Subcutaneous abdominal adipose tissue (tissue), 5 donors: ENCODE results near the gene TMEM120B.

Experiments used
- H3K27ac ChIP-seq: one replicate; pipeline ENCODE4 v1.7.0; 2013; ENCODE audit warnings: low read depth, mild to moderate bottlenecking, inconsistent platforms, low read length, moderate library complexity
- H3K27me3 ChIP-seq, 5 donors: one replicate each; pipeline ENCODE4 v1.7.0; 2013; ENCODE audit warnings: low read length in 5 of 5, inconsistent platforms in 1 of 5; ENCODE audit not compliant: control insufficient read depth in 5 of 5, insufficient read depth in 4 of 5
- H3K36me3 ChIP-seq, 5 donors: one replicate each; pipeline ENCODE4 v1.7.0; 2013; ENCODE audit warnings: low read length in 5 of 5; ENCODE audit not compliant: control insufficient read depth in 5 of 5, insufficient read depth in 5 of 5
- H3K4me1 ChIP-seq, 5 donors: one replicate each; pipeline ENCODE4 v1.7.0; 2013; ENCODE audit warnings: low read length in 5 of 5, mild to moderate bottlenecking in 3 of 5, moderate library complexity in 1 of 5; ENCODE audit not compliant: control insufficient read depth in 5 of 5, insufficient read depth in 5 of 5
- H3K4me3 ChIP-seq, 5 donors: one replicate each; pipeline ENCODE4 v1.7.0; 2013; ENCODE audit warnings: low read length in 5 of 5, low read depth in 1 of 5
- H3K9ac ChIP-seq, 5 donors: one replicate each; pipeline ENCODE4 v1.7.0; 2013; ENCODE audit warnings: low read length in 5 of 5, mild to moderate bottlenecking in 4 of 5, moderate library complexity in 3 of 5
- H3K9me3 ChIP-seq, 5 donors: one replicate each; pipeline ENCODE4 v1.7.0; 2013; ENCODE audit warnings: low read length in 5 of 5; ENCODE audit not compliant: control insufficient read depth in 5 of 5
- donor health status: healthy.
- donor health status: healthy.
- donor health status: healthy.
- donor health status: healthy.
- donor health status: healthy.

The TMEM120B gene

DNA sequence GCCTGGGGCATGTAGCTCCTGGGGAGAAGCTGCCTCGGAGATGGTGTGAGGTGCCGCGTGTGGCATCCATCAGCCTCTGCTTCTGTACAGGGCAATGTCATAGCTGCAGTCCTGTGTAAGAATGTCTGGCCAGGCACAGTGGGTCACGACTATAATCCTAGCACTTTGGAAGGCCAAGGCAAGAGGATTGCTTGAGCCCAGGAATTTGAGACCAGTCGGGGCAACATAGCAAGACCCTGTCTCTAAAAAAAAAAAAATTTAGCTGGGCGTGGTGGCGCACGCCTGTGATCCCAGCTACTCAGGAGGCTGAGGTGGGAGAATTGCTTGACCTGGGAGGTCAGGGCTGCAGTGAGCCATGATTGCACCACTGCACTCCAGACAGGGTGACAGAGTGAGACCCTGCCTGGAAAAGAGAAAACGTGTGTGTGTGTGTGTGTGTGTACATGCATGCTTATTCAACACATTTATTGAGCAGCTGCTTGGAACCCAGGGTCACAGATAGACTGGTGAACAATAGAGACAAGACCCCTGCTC lies 56.8 kb downstream of the TMEM120B start:
- Histone ChIP-seq H3K36me3 (peaks cover 0 to 6% (median 0%) of the 10 kb centered on the region in 5 donors), H3K27ac (peak overlapping the region; percentile 72), H3K27me3 (no peaks in the 10 kb centered on the region), H3K4me1 (peaks cover 11 to 82% (median 62%) of the 10 kb centered on the region in 5 donors), H3K9me3 (no peaks in the 10 kb centered on the region), H3K4me3 (no peak overlapping the region), H3K9ac (no peak overlapping the region)

DNA sequence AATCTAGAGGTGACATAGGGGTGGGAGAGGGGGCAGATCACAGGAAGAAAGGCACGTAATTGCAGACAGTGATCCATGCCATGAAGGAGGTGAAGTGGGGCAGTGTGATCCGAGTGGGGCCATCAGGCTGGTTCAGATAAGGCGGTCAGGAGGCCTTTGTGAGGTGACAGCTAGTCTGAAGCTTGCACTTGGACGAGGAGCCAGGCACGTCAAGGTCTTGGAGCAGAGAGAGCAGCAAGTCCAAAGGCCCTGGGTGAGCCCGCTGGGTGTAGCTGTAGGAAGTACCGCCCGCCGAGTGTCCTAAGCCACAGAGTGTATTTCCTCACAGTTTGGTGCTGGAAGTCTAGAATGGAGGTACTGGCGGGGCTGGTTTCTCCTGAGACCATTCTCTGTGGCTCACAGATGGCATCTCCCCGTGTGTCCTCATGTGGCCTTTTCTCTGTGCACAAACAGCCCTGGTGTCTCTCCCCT lies 57.3 kb downstream of the TMEM120B start:
- no peak overlapping the region for H3K4me3 ChIP-seq
- H3K27me3 ChIP-seq, result no peaks in the 10 kb centered on the region
- peaks cover 0 to 3% (median 0%) of the 10 kb centered on the region in 5 donors for H3K36me3 ChIP-seq
- H3K27ac ChIP-seq, result peak overlapping the region; percentile 72
- H3K9ac ChIP-seq, result no peak overlapping the region
- H3K9me3 ChIP-seq, result no peaks in the 10 kb centered on the region
- H3K4me1 ChIP-seq, result peaks cover 11 to 82% (median 62%) of the 10 kb centered on the region in 5 donors

DNA sequence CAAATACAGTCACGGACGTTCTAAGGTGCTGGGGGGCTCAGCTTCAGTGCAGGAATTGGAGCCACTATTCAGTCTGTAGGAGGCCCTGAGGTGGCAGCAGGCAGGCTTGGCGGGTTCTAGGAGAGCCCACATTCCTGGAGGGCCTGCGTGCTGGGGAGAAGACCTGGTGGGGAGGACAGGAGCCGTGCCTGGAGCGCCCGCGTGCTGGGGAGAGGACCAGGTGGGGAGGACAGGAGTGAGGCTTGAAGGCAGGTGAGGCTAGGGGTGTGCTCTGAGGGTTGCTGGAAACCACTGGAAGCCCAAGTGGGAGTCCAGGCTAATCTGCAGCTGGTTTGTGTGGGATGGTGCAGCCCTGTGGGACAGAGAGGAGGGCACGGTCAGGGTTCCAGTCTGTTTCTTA lies 57.8 kb downstream of the TMEM120B start:
- H3K9me3 ChIP-seq, result no peaks in the 10 kb centered on the region
- peaks cover 0 to 3% (median 0%) of the 10 kb centered on the region in 5 donors for H3K36me3 ChIP-seq
- peak overlapping the region; percentile 72 for H3K27ac ChIP-seq
- no peak overlapping the region for H3K4me3 ChIP-seq
- no peaks in the 10 kb centered on the region for H3K27me3 ChIP-seq
- H3K4me1 ChIP-seq, result peaks cover 11 to 82% (median 62%) of the 10 kb centered on the region in 5 donors
- no peak overlapping the region for H3K9ac ChIP-seq

DNA sequence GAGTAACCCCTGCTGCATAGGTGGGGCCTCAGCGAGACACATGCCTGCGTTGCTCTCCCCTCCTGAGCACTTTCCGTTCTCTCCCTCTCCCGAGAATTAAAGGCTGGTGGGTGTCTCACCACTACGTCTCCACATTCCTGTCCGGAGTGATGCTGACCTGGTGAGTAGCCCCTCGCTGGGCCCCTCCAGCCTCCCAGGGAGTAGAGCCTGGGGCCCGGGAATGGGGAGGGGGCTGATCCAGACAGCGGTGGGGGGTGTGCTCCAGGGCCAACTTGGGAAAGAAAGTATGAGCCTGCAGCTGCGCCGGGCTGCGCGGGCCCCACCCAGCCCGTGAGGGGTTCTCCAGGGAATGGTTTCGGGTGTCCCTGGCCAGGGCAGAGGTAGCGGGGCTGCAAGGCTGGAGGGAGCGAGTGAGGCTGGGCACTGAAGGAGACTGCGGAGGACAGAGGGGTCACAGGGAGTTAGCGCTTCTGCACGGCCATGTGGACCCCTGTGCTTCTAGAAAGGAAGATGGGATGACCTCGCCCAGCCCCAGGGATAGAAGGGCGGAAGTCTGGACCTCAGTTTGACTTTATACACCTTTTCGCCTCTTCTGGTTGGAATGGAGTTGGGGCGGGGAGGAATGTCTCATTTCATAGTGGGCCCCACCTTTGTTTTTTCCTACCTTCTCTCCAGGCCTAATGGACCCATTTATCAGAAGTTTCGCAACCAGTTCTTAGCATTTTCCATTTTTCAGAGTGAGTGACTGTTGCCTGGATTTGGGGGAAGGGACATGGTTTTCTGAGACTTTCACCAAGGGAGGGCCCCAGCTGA lies 58.5 kb downstream of the TMEM120B start:
- H3K36me3 ChIP-seq, result no peaks in the 10 kb centered on the region
- peaks cover 11 to 76% (median 62%) of the 10 kb centered on the region in 5 donors for H3K4me1 ChIP-seq
- no peaks in the 10 kb centered on the region for H3K9me3 ChIP-seq
- H3K4me3 ChIP-seq, result no peak overlapping the region
- no peak overlapping the region for H3K9ac ChIP-seq
- H3K27me3 ChIP-seq, result no peaks in the 10 kb centered on the region
- peak overlapping the region; percentile 72 for H3K27ac ChIP-seq

DNA sequence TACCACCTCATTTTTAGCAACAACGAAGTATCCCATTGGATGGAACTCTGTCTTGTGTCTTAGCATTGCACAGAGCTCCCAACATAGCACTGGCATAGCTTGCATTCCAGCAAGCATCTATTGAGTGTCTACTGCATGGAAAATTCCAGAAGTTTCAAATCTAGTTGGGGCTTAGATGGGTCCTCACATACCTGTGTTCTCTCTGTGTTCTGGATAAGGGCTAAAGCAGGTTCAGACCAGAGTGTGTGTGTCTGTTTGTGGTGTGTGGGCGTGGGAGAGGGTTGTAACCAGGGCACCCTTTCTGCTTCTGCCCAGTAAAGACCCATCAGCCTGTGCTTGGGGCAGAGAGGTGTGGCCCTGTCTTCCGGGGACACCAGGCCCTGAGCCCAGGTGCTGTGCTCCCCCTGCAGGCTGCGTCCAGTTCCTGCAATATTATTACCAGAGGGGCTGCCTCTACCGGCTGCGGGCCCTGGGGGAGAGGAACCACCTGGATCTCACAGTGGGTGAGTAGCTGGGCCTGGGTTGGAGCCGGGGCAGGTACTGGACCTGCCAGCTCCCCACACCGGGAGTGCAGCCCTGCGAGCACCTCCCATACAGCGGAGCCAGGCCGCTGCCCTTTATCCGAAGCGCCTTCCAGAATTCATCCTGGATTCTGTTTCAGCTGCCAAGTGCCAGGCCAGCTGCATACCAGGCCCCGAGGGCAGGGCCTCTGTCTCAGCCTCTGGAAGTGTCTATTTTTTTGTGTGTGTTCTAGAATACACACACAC lies 60.6 kb downstream of the TMEM120B start:
- Histone ChIP-seq H3K27ac (peak overlapping the region; percentile 72), H3K36me3 (no peaks in the 10 kb centered on the region), H3K4me1 (peaks cover 2 to 60% (median 45%) of the 10 kb centered on the region in 5 donors), H3K27me3 (no peaks in the 10 kb centered on the region), H3K4me3 (peak overlapping the region in 1 of 5 donors; percentile 21), H3K9me3 (no peaks in the 10 kb centered on the region), H3K9ac (no peak overlapping the region)

DNA sequence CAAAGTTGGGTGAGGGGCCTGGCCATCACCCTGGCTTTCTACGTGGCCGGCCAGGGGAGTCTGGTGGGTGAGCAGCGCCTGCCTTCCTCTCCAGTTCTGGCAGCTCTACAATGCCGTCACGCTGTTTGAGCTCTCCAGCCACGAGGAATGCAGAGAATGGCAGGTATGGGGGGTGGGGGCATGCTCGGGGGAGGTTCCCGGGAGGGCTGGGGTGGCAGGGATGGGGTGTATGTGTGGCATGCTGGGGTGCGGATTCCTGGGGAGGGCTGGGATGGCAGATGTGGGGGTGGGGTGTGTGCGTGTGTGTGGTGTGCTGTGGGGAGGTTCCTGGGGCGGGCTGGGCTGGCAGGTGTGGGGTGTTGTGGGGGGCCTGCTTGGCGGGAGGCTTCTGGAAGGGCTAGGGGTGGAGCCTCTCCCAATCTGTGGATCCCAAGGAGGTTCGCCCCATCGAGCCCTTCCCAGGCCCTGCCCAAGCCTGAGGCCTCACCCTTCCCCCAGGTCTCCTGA lies 62.5 kb downstream of the TMEM120B start:
- Histone ChIP-seq H3K27me3 (no peaks in the 10 kb centered on the region), H3K9ac (no peak overlapping the region), H3K27ac (no peak overlapping the region), H3K36me3 (peaks cover 0 to 13% (median 7%) of the 10 kb centered on the region in 5 donors), H3K4me1 (peaks cover 2 to 43% (median 29%) of the 10 kb centered on the region in 5 donors), H3K9me3 (no peaks in the 10 kb centered on the region), H3K4me3 (no peak overlapping the region)

DNA sequence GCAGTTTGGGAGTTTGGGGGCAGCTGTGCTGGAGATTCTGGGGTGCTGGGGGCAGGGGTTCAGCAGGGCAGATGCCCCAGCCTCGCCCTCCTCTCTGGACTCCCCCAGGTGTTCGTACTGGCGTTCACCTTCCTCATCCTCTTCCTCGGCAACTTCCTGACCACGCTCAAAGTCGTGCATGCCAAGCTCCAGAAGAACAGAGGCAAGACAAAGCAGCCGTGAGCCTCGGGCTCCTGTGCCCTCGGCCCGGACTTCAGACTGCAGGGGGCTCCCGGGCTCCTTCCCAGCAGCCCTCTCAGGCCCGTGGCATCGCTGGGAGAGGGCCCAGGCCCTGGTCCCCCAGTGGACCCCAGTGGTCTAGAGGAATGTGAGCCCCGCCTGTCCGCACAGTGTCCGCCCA lies 62.9 kb downstream of the TMEM120B start:
- no peaks in the 10 kb centered on the region for H3K27me3 ChIP-seq
- peaks cover 2 to 39% (median 25%) of the 10 kb centered on the region in 5 donors for H3K4me1 ChIP-seq
- no peak overlapping the region for H3K9ac ChIP-seq
- peaks cover 0 to 17% (median 8%) of the 10 kb centered on the region in 5 donors for H3K36me3 ChIP-seq
- H3K9me3 ChIP-seq, result no peaks in the 10 kb centered on the region
- no peak overlapping the region for H3K27ac ChIP-seq
- no peak overlapping the region for H3K4me3 ChIP-seq

DNA sequence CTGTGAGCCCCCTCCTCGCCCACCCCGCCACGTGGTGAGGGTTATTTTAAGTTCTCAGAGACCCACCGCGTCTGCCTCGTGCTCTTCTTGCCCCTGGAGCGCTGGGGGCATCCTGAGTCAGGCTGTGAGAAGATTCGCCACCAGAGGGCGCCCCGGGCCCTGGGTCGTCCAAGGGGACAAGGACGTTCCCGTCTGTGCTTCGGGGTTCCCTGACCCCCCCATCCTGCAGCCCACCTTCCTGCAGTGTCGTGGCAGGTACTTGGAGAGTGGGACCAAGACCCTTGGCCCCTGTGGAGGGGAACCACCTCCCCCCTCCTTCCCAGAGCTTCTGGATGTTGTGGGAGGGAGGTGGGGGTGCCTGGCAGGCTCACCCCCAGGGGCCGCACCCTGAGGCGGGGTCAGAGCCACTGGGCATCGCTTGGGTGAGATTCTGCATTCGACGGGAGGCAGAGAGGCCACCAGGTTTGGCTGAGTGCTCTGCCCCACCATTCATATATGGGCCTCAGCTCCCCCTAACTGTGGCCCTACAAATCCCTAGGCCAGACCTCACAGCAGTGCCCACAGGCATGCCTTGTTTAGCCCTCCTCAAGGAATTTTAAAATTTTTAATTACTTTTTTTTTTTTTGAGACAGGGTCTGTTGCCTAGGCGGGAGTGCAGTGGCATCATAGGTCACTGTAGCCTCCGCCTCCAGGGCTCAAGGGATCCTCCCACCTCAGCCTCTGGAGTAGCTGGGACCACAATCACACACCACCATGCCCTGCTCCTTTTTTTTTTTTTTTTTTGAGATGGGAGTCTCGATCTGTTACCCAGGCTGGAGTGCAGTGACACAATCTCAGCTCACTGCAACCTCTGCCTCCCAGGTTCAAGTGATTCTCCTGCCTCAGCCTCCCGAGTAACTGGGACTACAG lies 63.9 kb downstream of the TMEM120B start:
- peaks cover 0 to 22% (median 13%) of the 10 kb centered on the region in 5 donors for H3K36me3 ChIP-seq
- H3K4me1 ChIP-seq, result peaks cover 2 to 31% (median 19%) of the 10 kb centered on the region in 5 donors
- H3K4me3 ChIP-seq, result no peak overlapping the region
- H3K27me3 ChIP-seq, result no peaks in the 10 kb centered on the region
- no peak overlapping the region for H3K9ac ChIP-seq
- H3K9me3 ChIP-seq, result no peaks in the 10 kb centered on the region
- no peak overlapping the region for H3K27ac ChIP-seq
